ENCODE data around the gene CASP9.
"Not testable (repeated sequence)": the region's sequence is repeated elsewhere in the genome, so short reads cannot be mapped to it uniquely, and the experiment has no call there.

The CASP9 gene

GRCh38 chr1:15541231-15541792 is 17.3 kb upstream of the CASP9 start:
- no peak overlapping the region for H3K4me3 Mint-ChIP-seq
- peak overlapping the region; percentile 59 for H3K27ac Mint-ChIP-seq
- H3K27me3 Mint-ChIP-seq, result no peaks in the 10 kb centered on the region
- no peaks in the 10 kb centered on the region for H3K9me3 Mint-ChIP-seq
- ATAC-seq (replicated peaks) (no peak), DNase-seq (no peak)
- H3K36me3 Mint-ChIP-seq, result peaks cover 25 to 47% of the 10 kb centered on the region in 2 donors
- peaks cover 0 to 6% of the 10 kb centered on the region in 2 donors for H3K4me1 Mint-ChIP-seq

- ATAC-seq (replicated peaks) (no peak), DNase-seq (no peak)
- Mint-ChIP-seq H3K36me3 (peaks cover 23 to 47% of the 10 kb centered on the region in 2 donors), H3K4me3 (no peak overlapping the region), H3K27me3 (no peaks in the 10 kb centered on the region), H3K9me3 (no peaks in the 10 kb centered on the region), H3K27ac (no peak overlapping the region), H3K4me1 (peaks cover 0 to 6% of the 10 kb centered on the region in 2 donors)
These were observed 16.2 kb upstream of the CASP9 start for GRCh38 chr1:15540186-15540585.

- Mint-ChIP-seq H3K4me3 (no peak overlapping the region), H3K4me1 (peaks cover 0 to 6% of the 10 kb centered on the region in 2 donors), H3K36me3 (peaks cover 19 to 43% of the 10 kb centered on the region in 2 donors), H3K9me3 (no peaks in the 10 kb centered on the region), H3K27me3 (no peaks in the 10 kb centered on the region), H3K27ac (no peak overlapping the region)
- ATAC-seq (replicated peaks) (no peak), DNase-seq (no peak)
These were observed 14.8 kb upstream of the CASP9 start for GRCh38 chr1:15538771-15539170.

GRCh38 chr1:15531682-15532081 is 7.7 kb upstream of the CASP9 start:
- ATAC-seq (replicated peaks), result no peak
- H3K27ac Mint-ChIP-seq, result no peak overlapping the region
- peaks cover 15 to 23% of the 10 kb centered on the region in 2 donors for H3K4me1 Mint-ChIP-seq
- H3K27me3 Mint-ChIP-seq, result no peaks in the 10 kb centered on the region
- peaks cover 16 to 26% of the 10 kb centered on the region in 2 donors for H3K36me3 Mint-ChIP-seq
- no peak overlapping the region for H3K4me3 Mint-ChIP-seq
- no peaks in the 10 kb centered on the region for H3K9me3 Mint-ChIP-seq
- no peak for DNase-seq

GRCh38 chr1:15531003-15531402 is 7.0 kb upstream of the CASP9 start:
- ATAC-seq (replicated peaks) (no peak), DNase-seq (no peak)
- no peak overlapping the region for H3K27ac Mint-ChIP-seq
- peaks cover 17 to 30% of the 10 kb centered on the region in 2 donors for H3K4me1 Mint-ChIP-seq
- H3K36me3 Mint-ChIP-seq, result peaks cover 10 to 21% of the 10 kb centered on the region in 2 donors
- H3K4me3 Mint-ChIP-seq, result no peak overlapping the region
- H3K9me3 Mint-ChIP-seq, result no peaks in the 10 kb centered on the region
- no peaks in the 10 kb centered on the region for H3K27me3 Mint-ChIP-seq

- peak; percentile 100 for DNase-seq
- peak; percentile 54 to 66 for ATAC-seq (replicated peaks)
- Mint-ChIP-seq H3K27ac (peak within 1 kb of the TSS; percentile 99), H3K4me1 (peaks cover 27 to 46% of the 10 kb centered on the region in 2 donors), H3K36me3 (peaks cover 4 to 10% of the 10 kb centered on the region in 2 donors), H3K27me3 (no peaks in the 10 kb centered on the region), H3K9me3 (no peaks in the 10 kb centered on the region), H3K4me3 (peak within 1 kb of the TSS; percentile 87 to 92)
These were observed 2.7 kb upstream of the CASP9 start, which contains the start of gene DNAJC16 for GRCh38 chr1:15526490-15527339. DNAJC16 (plus strand) TSS chr1:15526848; CDS start chr1:15529106, 2,258 bp downstream.

- Mint-ChIP-seq H3K36me3 (peaks cover 7 to 12% of the 10 kb centered on the region in 2 donors), H3K27me3 (no peaks in the 10 kb centered on the region), H3K9me3 (no peaks in the 10 kb centered on the region), H3K4me1 (peaks cover 29 to 49% of the 10 kb centered on the region in 2 donors), H3K27ac (peak overlapping the region; percentile 99), H3K4me3 (peak overlapping the region; percentile 87 to 92)
- ATAC-seq (replicated peaks) (no peak), DNase-seq (no peak)
These were observed 2.0 kb upstream of the CASP9 start for GRCh38 chr1:15526021-15526489.

GRCh38 chr1:15525050-15526020 is 1.3 kb upstream of the CASP9 start:
- Mint-ChIP-seq H3K27me3 (no peaks in the 10 kb centered on the region), H3K4me3 (peak overlapping the region; percentile 87 to 92), H3K36me3 (peaks cover 4 to 8% of the 10 kb centered on the region in 2 donors), H3K4me1 (peaks cover 27 to 49% of the 10 kb centered on the region in 2 donors), H3K27ac (peak overlapping the region; percentile 99), H3K9me3 (no peaks in the 10 kb centered on the region)
- peak; percentile 52 to 66 for ATAC-seq (replicated peaks)
- no peak for DNase-seq

GRCh38 chr1:15524283-15525049 is 451 bp upstream of the CASP9 start:
- ATAC-seq (replicated peaks) (peak; percentile 59 to 61), DNase-seq (peak; percentile 98)
- Mint-ChIP-seq H3K27ac (peak overlapping the region; percentile 99), H3K4me3 (peak overlapping the region; percentile 87 to 92), H3K27me3 (no peaks in the 10 kb centered on the region), H3K4me1 (peaks cover 27 to 49% of the 10 kb centered on the region in 2 donors), H3K36me3 (peaks cover 4 to 7% of the 10 kb centered on the region in 2 donors), H3K9me3 (no peaks in the 10 kb centered on the region)

GRCh38 chr1:15523104-15524020 is 653 bp downstream of the CASP9 start:
- DNase-seq (no peak), ATAC-seq (replicated peaks) (no peak)
- Mint-ChIP-seq H3K4me1 (peaks cover 25 to 49% of the 10 kb centered on the region in 2 donors), H3K9me3 (no peaks in the 10 kb centered on the region), H3K27ac (peak overlapping the region; percentile 99), H3K36me3 (peaks cover 4 to 13% of the 10 kb centered on the region in 2 donors), H3K27me3 (no peaks in the 10 kb centered on the region), H3K4me3 (peak overlapping the region; percentile 87 to 92)

- Mint-ChIP-seq H3K36me3 (peaks cover 11 to 21% of the 10 kb centered on the region in 2 donors), H3K9me3 (no peaks in the 10 kb centered on the region), H3K4me1 (peaks cover 25 to 42% of the 10 kb centered on the region in 2 donors), H3K4me3 (peak overlapping the region in 1 of 2 donors; percentile 92), H3K27me3 (no peaks in the 10 kb centered on the region), H3K27ac (no peak overlapping the region)
- DNase-seq, result no peak
- ATAC-seq (replicated peaks), result no peak
These were observed 1.5 kb downstream of the CASP9 start for GRCh38 chr1:15522551-15522950.

- ATAC-seq (replicated peaks); DNase-seq; H3K27me3 Mint-ChIP-seq; H3K4me3 Mint-ChIP-seq; H3K9me3 Mint-ChIP-seq: not testable (repeated sequence)
- peaks cover 22 to 46% of the 10 kb centered on the region in 2 donors for H3K4me1 Mint-ChIP-seq
- H3K27ac Mint-ChIP-seq, result peak overlapping the region; percentile 17
- peaks cover 23 to 33% of the 10 kb centered on the region in 2 donors for H3K36me3 Mint-ChIP-seq
These were observed 2.7 kb downstream of the CASP9 start for GRCh38 chr1:15521206-15521906.

Data from stimulated activated naive B cell treated with anti-CD40 and anti-IgM and Interleukin-4, amounts not matched to agents 10 μg/mL and 1 μg/mL and 100 μg/mL, for 72 hours (primary cell).